Testis (tissue), 3 donors: ENCODE data around the gene UNC5B. TPM values are rescaled to one million over a fixed set of nuclear protein-coding genes. Genes with fewer than 3 reads are reported as not detected.

ENCODE experiments used
- DNase-seq: peaks from one replicate; pipeline ENCODE4 v3.0.0-alpha.2; 2019
- H3K27ac ChIP-seq, 2 donors: fragments of 200-600 bp; sonication (generic); one replicate each; pipeline ENCODE4 v1.5.1; 2019
- H3K27me3 ChIP-seq: fragments of 200-600 bp; sonication (generic); one replicate; pipeline ENCODE4 v1.5.1; 2019
- H3K36me3 ChIP-seq: fragments of 200-600 bp; sonication (generic); one replicate; pipeline ENCODE4 v1.5.1; 2017; ENCODE audit warnings: low read depth; ENCODE audit errors: missing control alignments
- H3K4me1 ChIP-seq: fragments of 200-600 bp; sonication (generic); one replicate; pipeline ENCODE4 v1.5.1; 2019
- H3K4me3 ChIP-seq, 2 donors: fragments of 200-600 bp; sonication (generic); one replicate each; pipeline ENCODE4 v1.5.1; 2017 to 2019
- H3K9me3 ChIP-seq: fragments of 200-600 bp; sonication (generic); one replicate; pipeline ENCODE4 v1.5.1; 2017
- CTCF ChIP-seq, 3 experiments: fragments of 450-650 bp in 2 of 3; fragments of 200-600 bp in 1 of 3; sonication (generic) in 1 of 3; IDR thresholded peaks; one replicate each; pipeline ENCODE4 v1.5.1; 2016 to 2019; ENCODE audit warnings: antibody characterized with exemption in 3 of 3, mild to moderate bottlenecking in 2 of 3, moderate library complexity in 1 of 3
- POLR2A ChIP-seq: fragments of 450-650 bp; IDR thresholded peaks from one replicate; pipeline ENCODE4 v1.6.1; 2017; ENCODE audit warnings: antibody characterized with exemption, mild to moderate bottlenecking, moderate library complexity
- WGBS, 2 donors: methylation state at CpG; one replicate each; pipeline ENCODE4 v1.1.5; 2018; 5-methylcytosine and 5-hydroxymethylcytosine counted together
- intact Hi-C: fragments of 100-400 bp; cut with DNase I; formaldehyde crosslinking; loops from one replicate; pipeline ENCODE4 v1.15.1; 2023; ENCODE audit warnings: low total_unique reads
- polyA plus RNA-seq: library from polyadenylated mRNA; stranded (reverse); fragments of 350-450 nt; fragmentation: Illumina TruSeq; extraction: RNeasy Lipid Tissue Mini Kit (QIAGEN cat#74804); gene quantifications from one replicate; pipeline ENCODE4 v1.2.3, GENCODE V29; 2014; ENCODE audit warnings: low read depth, low replicate concordance; ENCODE audit not compliant: insufficient read depth
- total RNA-seq, 2 donors: library from RNA; depleted of rRNA; stranded (reverse); fragments of >200 nt; gene quantifications; one replicate each; pipeline ENCODE4 v1.2.3, GENCODE V29; 2016

UNC5B gene
- total and polyA plus RNA-seq, 3 donors from 2014 or later: 14.8 to 44.4 (median 24.4) TPM

- no peak for DNase-seq
- Histone ChIP-seq H3K9me3 (peaks cover 3% of the 10 kb centered on the region), H3K27ac (no peak overlapping the region), H3K36me3 (no peaks in the 10 kb centered on the region), H3K4me3 (no peak overlapping the region), H3K4me1 (no peaks in the 10 kb centered on the region), H3K27me3 (no peaks in the 10 kb centered on the region)
- TF ChIP-seq CTCF (IDR thresholded peaks at IDR 0.05): no peak
- no peak for TF ChIP-seq POLR2A
- intact Hi-C loops: no loop called here
Measured at GRCh38 chr10:71197955-71198354, 14.4 kb upstream of the UNC5B start.

GRCh38 chr10:71201849-71202248, 10.5 kb upstream of the UNC5B start:
- WGBS, 2 donors: 81 to 83% methylated on average over 1 of the region's 1 CpG
- TF ChIP-seq CTCF (IDR thresholded peaks at IDR 0.05) (no peak), POLR2A (no peak)
- intact Hi-C loops: no loop called here
- Histone ChIP-seq H3K27ac (no peak overlapping the region), H3K4me3 (no peak overlapping the region), H3K4me1 (no peaks in the 10 kb centered on the region), H3K27me3 (no peaks in the 10 kb centered on the region), H3K36me3 (no peaks in the 10 kb centered on the region), H3K9me3 (peaks cover 3% of the 10 kb centered on the region)
- no peak for DNase-seq

- TF ChIP-seq CTCF (IDR thresholded peaks at IDR 0.05): no peak
- TF ChIP-seq POLR2A: no peak
- Histone ChIP-seq H3K27ac (no peak overlapping the region), H3K27me3 (no peaks in the 10 kb centered on the region), H3K4me1 (no peaks in the 10 kb centered on the region), H3K4me3 (no peak overlapping the region), H3K9me3 (peaks cover 3% of the 10 kb centered on the region), H3K36me3 (no peaks in the 10 kb centered on the region)
- intact Hi-C loops: no loop called here
- WGBS, 2 donors: 90 to 91% methylated on average over 1 of the region's 1 CpG
- DNase-seq: no peak
Measured at GRCh38 chr10:71202314-71202713, 10.1 kb upstream of the UNC5B start.

- Histone ChIP-seq H3K9me3 (peaks cover under 1% of the 10 kb centered on the region), H3K4me3 (no peak overlapping the region), H3K36me3 (no peaks in the 10 kb centered on the region), H3K27ac (no peak overlapping the region), H3K27me3 (no peaks in the 10 kb centered on the region), H3K4me1 (no peaks in the 10 kb centered on the region)
- intact Hi-C loops: no loop called here
- no peak for TF ChIP-seq CTCF (IDR thresholded peaks at IDR 0.05)
- no peak for TF ChIP-seq POLR2A
- WGBS, 2 donors: 36 to 43% methylated on average over 1 of the region's 1 CpG
- no peak for DNase-seq
Measured at GRCh38 chr10:71203124-71203523, 9.2 kb upstream of the UNC5B start.

- no peaks in the 10 kb centered on the region for H3K36me3 ChIP-seq
- H3K27me3 ChIP-seq: no peaks in the 10 kb centered on the region
- WGBS, 2 donors: 92 to 94% methylated on average over 5 of the region's 5 CpGs
- H3K4me1 ChIP-seq: no peaks in the 10 kb centered on the region
- intact Hi-C loops: no loop called here
- no peak overlapping the region for H3K27ac ChIP-seq
- H3K4me3 ChIP-seq: no peak overlapping the region
- H3K9me3 ChIP-seq: no peaks in the 10 kb centered on the region
- no peak for TF ChIP-seq POLR2A
- TF ChIP-seq CTCF (IDR thresholded peaks at IDR 0.05): no peak
- DNase-seq: no peak
Measured at GRCh38 chr10:71203716-71204115, 8.7 kb upstream of the UNC5B start.
